HepG2 (cell line): ENCODE measurements around the gene MYO15A. TPM values are rescaled to one million over a fixed set of nuclear protein-coding genes. Genes with fewer than 3 reads are reported as not detected.

ENCODE experiments used
- ATAC-seq: fragments of 200-7000 bp; cut with Tn5 transposase; 3 replicates; pipeline ENCODE4 v1.9.1; 2020; ENCODE audit warnings: mild to moderate bottlenecking, moderate library complexity
- BruUV-seq: library from RNA; stranded (reverse); fragments of 400-500 nt; replicated peaks from 2 replicates; lab custom pipeline; 2021; lab: Mats Ljungman, UMichigan
- CTCF ChIA-PET: fragments of 300-600 bp; formaldehyde crosslinking; extraction: SDS; loops from one replicate; lab custom pipeline; 2021; ENCODE audit warnings: low total read pairs, inconsistent platforms, low intra/inter-chr PET ratio; lab: Yijun Ruan, JAX
- POLR2A ChIA-PET: fragments of 350-600 bp; sonication (Branson Sonifier 250); formaldehyde crosslinking; loops from one replicate; lab custom pipeline; 2020; ENCODE audit warnings: antibody characterized with exemption, inconsistent platforms; lab: Yijun Ruan, JAX
- DNase-seq: peaks from one replicate; pipeline ENCODE4 v3.0.0-alpha.2; 2015; ENCODE audit warnings: low spot score
- FAIRE-seq: peaks from 3 replicates; lab custom pipeline; 2011; peaks lifted over from hg19 to GRCh38; lab: Jason Lieb, UNC
- H2AFZ ChIP-seq: one replicate; pipeline ENCODE4 v1.6.1; 2011; ENCODE audit warnings: low read length, inconsistent platforms
- H3K27ac ChIP-seq: fragments of 300-600 bp; 3 replicates; pipeline ENCODE4 v1.8.0; 2011; ENCODE audit warnings: mixed run types, mild to moderate bottlenecking, mixed read lengths, low read length, inconsistent platforms; ENCODE audit not compliant: insufficient read depth; ENCODE audit errors: extremely low read length
- H3K27me3 ChIP-seq, 2 experiments: fragments of 200-600 bp in 1 of 2; 2 replicates in 1 of 2; 3 replicates in 1 of 2; pipeline versions ENCODE4 v1.6.0 to v1.8.0; 2011; ENCODE audit warnings: low read length in 2 of 2, mild to moderate bottlenecking in 2 of 2, moderate library complexity in 2 of 2, inconsistent platforms in 1 of 2; ENCODE audit not compliant: insufficient read depth in 2 of 2, control insufficient read depth in 1 of 2
- H3K36me3 ChIP-seq, 2 experiments: fragments of 200-600 bp in 1 of 2; replicated peaks in 1 of 2; 2 replicates in 1 of 2; 3 replicates in 1 of 2; pipeline versions ENCODE4 v1.5.1 to v1.8.0; 2011; ENCODE audit warnings: low read length in 2 of 2, inconsistent platforms in 1 of 2; ENCODE audit not compliant: insufficient read depth in 2 of 2, control insufficient read depth in 1 of 2
- H3K4me1 ChIP-seq: 2 replicates; pipeline ENCODE4 v1.5.1; 2012; ENCODE audit warnings: low read length, inconsistent platforms; ENCODE audit not compliant: insufficient read depth
- H3K4me2 ChIP-seq: 2 replicates; pipeline ENCODE4 v1.6.0; 2011; ENCODE audit warnings: low read depth, low read length, inconsistent platforms
- H3K4me3 ChIP-seq, 3 experiments: fragments of 200-600 bp in 1 of 3; sonication (generic), shearing (Covaris generic) in 1 of 3; replicated peaks in 1 of 3; 2 replicates each; pipeline ENCODE4 v1.5.1; 2011 to 2016; ENCODE audit warnings: low read length in 3 of 3, inconsistent platforms in 2 of 3, low read depth in 2 of 3, mild to moderate bottlenecking in 2 of 3, control low read depth in 1 of 3, mixed read lengths in 1 of 3; ENCODE audit not compliant: insufficient read depth in 1 of 3
- H3K79me2 ChIP-seq: one replicate; pipeline ENCODE4 v1.6.1; 2011; ENCODE audit warnings: low read length, inconsistent platforms; ENCODE audit not compliant: insufficient read depth
- H3K9ac ChIP-seq: 2 replicates; pipeline ENCODE4 v1.6.0; 2011; ENCODE audit warnings: mild to moderate bottlenecking, low read depth, low read length, inconsistent platforms; ENCODE audit not compliant: insufficient read depth
- H3K9me3 ChIP-seq: 2 replicates; pipeline ENCODE4 v1.5.1; 2012; ENCODE audit warnings: mild to moderate bottlenecking, low read length
- H4K20me1 ChIP-seq: 2 replicates; pipeline ENCODE4 v1.6.0; 2011; ENCODE audit warnings: inconsistent platforms, mild to moderate bottlenecking, low read length, moderate library complexity; ENCODE audit not compliant: insufficient read depth
- MAFK ChIP-seq, 2 experiments: IDR thresholded peaks in 1 of 2; conservative IDR thresholded peaks in 1 of 2; 2 replicates each; pipeline ENCODE4 v1.6.1; 2011; ENCODE audit warnings: improper control_type of control experiment in 2 of 2, low read length in 2 of 2
- MEIS1 ChIP-seq: sonication (generic); formaldehyde crosslinking; IDR thresholded peaks from 2 replicates; pipeline ENCODE4 v1.9.0; 2021; ENCODE audit warnings: mild to moderate bottlenecking, missing genetic modification reagents, moderate library complexity, borderline replicate concordance
- NFATC3 ChIP-seq: sonication (generic); formaldehyde crosslinking; IDR thresholded peaks from 2 replicates; pipeline ENCODE4 v1.5.1; 2020; ENCODE audit warnings: mild to moderate bottlenecking, missing genetic modification reagents
- PRMT3 ChIP-seq: sonication (generic); formaldehyde crosslinking; IDR thresholded peaks from 2 replicates; pipeline ENCODE4 v1.8.1; 2022; ENCODE audit warnings: low read depth, mild to moderate bottlenecking, moderate library complexity, missing genetic modification reagents, borderline replicate concordance
- REL ChIP-seq: sonication (generic); formaldehyde crosslinking; conservative IDR thresholded peaks from 2 replicates; pipeline ENCODE4 v1.8.0; 2022; ENCODE audit warnings: mild to moderate bottlenecking, missing genetic modification reagents, moderate library complexity
- SAP130 ChIP-seq: IDR thresholded peaks from 2 replicates; pipeline ENCODE4 v1.6.1; 2016; ENCODE audit warnings: low read depth
- SATB2 ChIP-seq: sonication (generic); formaldehyde crosslinking; IDR thresholded peaks from 2 replicates; pipeline ENCODE4 v1.5.0; 2020; ENCODE audit warnings: missing genetic modification reagents
- SRSF4 ChIP-seq: fragments of 200-400 bp; formaldehyde crosslinking; IDR thresholded peaks from one replicate; pipeline ENCODE4 v1.6.1; 2018; ENCODE audit warnings: mild to moderate bottlenecking, low read depth, low read length, moderate library complexity; ENCODE audit not compliant: poor library complexity, severe bottlenecking
- ZNF530 ChIP-seq: sonication (generic); formaldehyde crosslinking; IDR thresholded peaks from 2 replicates; pipeline ENCODE4 v1.5.0; 2020; ENCODE audit warnings: low read depth, mild to moderate bottlenecking, missing genetic modification reagents
- ZNF556 ChIP-seq: sonication (generic); formaldehyde crosslinking; IDR thresholded peaks from 2 replicates; pipeline ENCODE4 v1.4.0; 2020; ENCODE audit warnings: mild to moderate bottlenecking, missing genetic modification reagents, borderline replicate concordance
- ZNF629 ChIP-seq: sonication (generic); formaldehyde crosslinking; conservative IDR thresholded peaks from 2 replicates; pipeline ENCODE4 v1.5.0; 2020; ENCODE audit warnings: missing genetic modification reagents
- WGBS: methylation state at CpG from one replicate; pipeline ENCODE4 v1.1.6; 2017; ENCODE audit warnings: low lambda C conversion rate; 5-methylcytosine and 5-hydroxymethylcytosine counted together
- in situ Hi-C: cut with HindIII; loops from 2 replicates; pipeline ENCODE4 v1.10.0; 2017; ENCODE audit warnings: low pct_unique_long_range_greater_than_20kb; ENCODE audit not compliant: extremely low pct_ligation_motif_present
- intact Hi-C: fragments of 100-400 bp; cut with micrococcal nuclease; formaldehyde crosslinking; loops from one replicate; pipeline ENCODE4 v1.10.0; 2022; ENCODE audit not compliant: unreplicated experiment
- polyA plus RNA-seq, 8 experiments: library from polyadenylated mRNA; depleted of rRNA in 3 of 8; stranded (reverse) in 7 of 8; unstranded in 1 of 8; fragments of >200 nt; fragmentation: Illumina TruSeq in 4 of 8; extraction: Trizol in 4 of 8; gene quantifications; 2 replicates each; pipeline versions ENCODE4 v1.2.1 to v1.2.3, GENCODE V29; 2011 to 2016; ENCODE audit warnings: low read depth in 4 of 8, missing spikeins in 1 of 8, mixed read lengths in 1 of 8; ENCODE audit not compliant: insufficient read depth in 1 of 8
- total RNA-seq, 5 experiments: library from RNA; depleted of rRNA; stranded (reverse); fragments of >200 nt; fragmentation: Illumina TruSeq; extraction: Trizol; gene quantifications; 2 replicates each; pipeline ENCODE4 v1.2.3, GENCODE V29; 2016; ENCODE audit warnings: low read depth in 1 of 5
- TF ChIP-seq, protein P1 (sequence below): sonication (generic); formaldehyde crosslinking; IDR thresholded peaks from 2 replicates; pipeline ENCODE4 v1.5.1; 2020; ENCODE audit warnings: missing genetic modification reagents, mild to moderate bottlenecking, borderline replicate concordance
- TF ChIP-seq, protein P2 (sequence below): sonication (generic); formaldehyde crosslinking; conservative IDR thresholded peaks from 2 replicates; pipeline ENCODE4 v1.5.0; 2020; ENCODE audit warnings: missing genetic modification reagents
- TF ChIP-seq, protein P3 (sequence below): sonication (generic); IDR thresholded peaks from 2 replicates; pipeline ENCODE4 v1.6.1; 2016; ENCODE audit warnings: low read depth, borderline replicate concordance

MYO15A gene
- total and polyA plus RNA-seq, 2 of the 13 experiments (the other 11 are each of a cell fraction or from before 2014, with no cell fraction given), result 0.07 to 0.20 TPM

DNA sequence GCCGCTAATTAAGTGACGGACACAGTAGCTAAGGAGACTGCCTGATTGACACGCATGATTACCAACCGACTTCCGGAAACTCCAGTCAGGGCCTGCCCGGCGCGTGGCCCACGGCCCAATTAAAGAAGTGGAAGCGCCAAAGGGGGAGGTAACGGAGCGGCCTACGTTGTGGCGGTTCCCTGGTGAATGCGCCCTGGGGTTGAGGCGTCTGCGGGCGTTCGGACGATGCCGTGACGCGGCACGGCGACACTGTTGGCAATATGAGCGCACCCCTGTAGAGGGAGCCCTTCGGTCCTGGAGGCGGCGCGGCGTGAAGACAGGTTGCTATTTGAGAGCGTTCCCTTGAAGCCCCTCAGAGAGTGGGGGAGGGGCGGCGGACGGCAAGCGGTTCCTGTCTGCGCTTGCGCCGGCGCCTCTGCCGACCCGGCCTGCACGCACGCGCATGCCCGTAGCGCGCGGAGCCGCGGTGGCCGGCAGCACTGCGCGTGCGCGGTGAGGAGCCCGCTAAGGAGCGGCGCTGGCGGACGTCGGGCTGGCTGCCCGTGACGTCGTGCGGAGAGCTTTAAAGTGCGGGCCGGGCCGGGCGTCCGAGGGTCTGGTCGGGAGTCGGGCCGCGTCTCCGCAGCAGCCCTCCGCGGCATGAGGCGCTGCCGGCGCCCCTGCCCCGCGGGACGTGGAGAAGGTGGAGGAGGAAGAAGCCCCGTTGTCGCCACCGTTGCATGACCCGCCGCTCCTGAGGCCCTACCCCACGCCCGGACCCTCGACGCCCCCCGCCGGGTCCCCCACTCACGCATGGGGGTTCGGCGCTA is 75.0 kb downstream of the MYO15A start, which contains the start of gene ALKBH5 (continued):
- TF ChIP-seq, protein P1, sequence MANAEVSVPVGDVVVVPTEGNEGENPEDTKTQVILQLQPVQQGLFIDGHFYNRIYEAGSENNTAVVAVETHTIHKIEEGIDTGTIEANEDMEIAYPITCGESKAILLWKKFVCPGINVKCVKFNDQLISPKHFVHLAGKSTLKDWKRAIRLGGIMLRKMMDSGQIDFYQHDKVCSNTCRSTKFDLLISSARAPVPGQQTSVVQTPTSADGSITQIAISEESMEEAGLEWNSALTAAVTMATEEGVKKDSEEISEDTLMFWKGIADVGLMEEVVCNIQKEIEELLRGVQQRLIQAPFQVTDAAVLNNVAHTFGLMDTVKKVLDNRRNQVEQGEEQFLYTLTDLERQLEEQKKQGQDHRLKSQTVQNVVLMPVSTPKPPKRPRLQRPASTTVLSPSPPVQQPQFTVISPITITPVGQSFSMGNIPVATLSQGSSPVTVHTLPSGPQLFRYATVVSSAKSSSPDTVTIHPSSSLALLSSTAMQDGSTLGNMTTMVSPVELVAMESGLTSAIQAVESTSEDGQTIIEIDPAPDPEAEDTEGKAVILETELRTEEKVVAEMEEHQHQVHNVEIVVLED (CRISPR knock-in tag), result peak; percentile 84; the same call in 1 of the 2 replicates
- TF ChIP-seq, all 625 proteins: peak for 215

DNA sequence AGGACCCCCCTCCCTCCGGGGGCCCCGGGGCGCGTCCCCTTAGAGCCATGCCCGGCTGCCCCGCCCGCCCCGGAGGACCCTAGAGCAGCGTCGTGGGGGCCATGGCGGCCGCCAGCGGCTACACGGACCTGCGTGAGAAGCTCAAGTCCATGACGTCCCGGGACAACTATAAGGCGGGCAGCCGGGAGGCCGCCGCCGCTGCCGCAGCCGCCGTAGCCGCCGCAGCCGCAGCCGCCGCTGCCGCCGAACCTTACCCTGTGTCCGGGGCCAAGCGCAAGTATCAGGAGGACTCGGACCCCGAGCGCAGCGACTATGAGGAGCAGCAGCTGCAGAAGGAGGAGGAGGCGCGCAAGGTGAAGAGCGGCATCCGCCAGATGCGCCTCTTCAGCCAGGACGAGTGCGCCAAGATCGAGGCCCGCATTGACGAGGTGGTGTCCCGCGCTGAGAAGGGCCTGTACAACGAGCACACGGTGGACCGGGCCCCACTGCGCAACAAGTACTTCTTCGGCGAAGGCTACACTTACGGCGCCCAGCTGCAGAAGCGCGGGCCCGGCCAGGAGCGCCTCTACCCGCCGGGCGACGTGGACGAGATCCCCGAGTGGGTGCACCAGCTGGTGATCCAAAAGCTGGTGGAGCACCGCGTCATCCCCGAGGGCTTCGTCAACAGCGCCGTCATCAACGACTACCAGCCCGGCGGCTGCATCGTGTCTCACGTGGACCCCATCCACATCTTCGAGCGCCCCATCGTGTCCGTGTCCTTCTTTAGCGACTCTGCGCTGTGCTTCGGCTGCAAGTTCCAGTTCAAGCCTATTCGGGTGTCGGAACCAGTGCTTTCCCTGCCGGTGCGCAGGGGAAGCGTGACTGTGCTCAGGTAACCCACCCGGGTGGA is 75.8 kb downstream of the MYO15A start:
- CTCF ChIA-PET, result no interaction called here
- POLR2A ChIA-PET, result interaction anchor here (1.1 to 2.6 kb wide), 15 partner anchors 7 to 674 kb away, joined by 3 to 29 read pairs (median 4); partner anchors contain the start of genes DRC3, LLGL1, PRPSAP2 and SHMT1
- Histone ChIP-seq H3K9me3 (no peaks in the 10 kb centered on the region), H3K4me3 (peak overlapping the region; percentile 80 to 96 (median 81)), H3K4me1 (peaks cover 60% of the 10 kb centered on the region), H2AFZ (no peak overlapping the region), H3K36me3 (peaks cover 3 to 20% of the 10 kb centered on the region in 2 experiments; a peak in 4 of 5 replicates), H3K4me2 (peak overlapping the region; percentile 99), H4K20me1 (peaks cover 46% of the 10 kb centered on the region), H3K9ac (peak overlapping the region; percentile 87), H3K27ac (peak overlapping the region; percentile 96), H3K79me2 (peaks cover 50% of the 10 kb centered on the region), H3K27me3 (no peaks in the 10 kb centered on the region)
- ATAC-seq (peak; percentile 10), DNase-seq (no peak), FAIRE-seq (no peak)
- BruUV-seq, result no TSS peak
- intact Hi-C loops (no loop called here), in situ Hi-C loops (no loop called here)
- WGBS, result 0% methylated on average over 7 of the region's 92 CpGs
- TF ChIP-seq, protein P2, sequence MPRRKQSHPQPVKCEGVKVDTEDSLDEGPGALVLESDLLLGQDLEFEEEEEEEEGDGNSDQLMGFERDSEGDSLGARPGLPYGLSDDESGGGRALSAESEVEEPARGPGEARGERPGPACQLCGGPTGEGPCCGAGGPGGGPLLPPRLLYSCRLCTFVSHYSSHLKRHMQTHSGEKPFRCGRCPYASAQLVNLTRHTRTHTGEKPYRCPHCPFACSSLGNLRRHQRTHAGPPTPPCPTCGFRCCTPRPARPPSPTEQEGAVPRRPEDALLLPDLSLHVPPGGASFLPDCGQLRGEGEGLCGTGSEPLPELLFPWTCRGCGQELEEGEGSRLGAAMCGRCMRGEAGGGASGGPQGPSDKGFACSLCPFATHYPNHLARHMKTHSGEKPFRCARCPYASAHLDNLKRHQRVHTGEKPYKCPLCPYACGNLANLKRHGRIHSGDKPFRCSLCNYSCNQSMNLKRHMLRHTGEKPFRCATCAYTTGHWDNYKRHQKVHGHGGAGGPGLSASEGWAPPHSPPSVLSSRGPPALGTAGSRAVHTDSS, result no peak
- TF ChIP-seq, protein P3, sequence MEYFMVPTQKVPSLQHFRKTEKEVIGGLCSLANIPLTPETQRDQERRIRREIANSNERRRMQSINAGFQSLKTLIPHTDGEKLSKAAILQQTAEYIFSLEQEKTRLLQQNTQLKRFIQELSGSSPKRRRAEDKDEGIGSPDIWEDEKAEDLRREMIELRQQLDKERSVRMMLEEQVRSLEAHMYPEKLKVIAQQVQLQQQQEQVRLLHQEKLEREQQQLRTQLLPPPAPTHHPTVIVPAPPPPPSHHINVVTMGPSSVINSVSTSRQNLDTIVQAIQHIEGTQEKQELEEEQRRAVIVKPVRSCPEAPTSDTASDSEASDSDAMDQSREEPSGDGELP, result no peak
- no peak for TF ChIP-seq NFATC3 (CRISPR knock-in tag)
- TF ChIP-seq SRSF4, result no peak
- TF ChIP-seq ZNF629 (CRISPR knock-in tag), result no peak
- 0 out of 2 replicates have a peak, but pooled peaks have one; percentile 0 for TF ChIP-seq SATB2 (CRISPR knock-in tag)
- 0 out of 2 replicates have a peak, but pooled peaks have one; percentile 6 for TF ChIP-seq SAP130 (CRISPR knock-in tag)
- no peak for TF ChIP-seq REL
- TF ChIP-seq ZNF556 (CRISPR knock-in tag), result 0 out of 2 replicates have a peak, but pooled peaks have one; percentile 43
- no peak for TF ChIP-seq MEIS1 (CRISPR knock-in tag)
- TF ChIP-seq ZNF530 (CRISPR knock-in tag), result no peak
- 0 out of 2 replicates have a peak, but pooled peaks have one; percentile 71 for TF ChIP-seq PRMT3
- TF ChIP-seq MAFK (conservative IDR thresholded peaks at IDR 0.05 in 1 of 2, IDR thresholded peaks at IDR 0.05 in 1 of 2; ENCODE audit: low read length in 2 of 2), result no peak
